ENCODE measurements around the gene ARID5B.
A peak's percentile ranks its signal among the peaks of the same experiment; 100 is the strongest.
"Not testable (repeated sequence)": the region's sequence is repeated elsewhere in the genome, so short reads cannot be mapped to it uniquely, and the experiment has no call there.

Gene ARID5B

DNA sequence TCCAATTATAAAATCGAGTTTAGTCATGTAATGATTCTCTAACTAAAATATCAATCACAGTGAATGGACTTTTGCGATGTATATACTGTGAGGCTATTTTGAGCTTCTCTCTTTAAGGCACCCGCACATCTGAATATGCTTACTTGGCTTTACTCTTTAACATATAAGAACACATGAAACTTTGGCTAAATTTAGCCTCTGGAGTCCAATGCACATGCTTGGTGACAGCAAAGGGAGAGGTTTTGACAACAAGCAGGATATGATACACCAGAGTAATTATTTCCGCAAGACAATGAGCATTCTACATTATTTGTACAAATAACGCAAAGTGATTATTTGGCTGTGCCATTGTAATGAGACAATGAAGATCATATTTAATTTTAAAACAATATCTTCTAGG lies 72.4 kb downstream of the ARID5B start:
- peak; percentile 56 for DNase-seq (ENCODE audit: low read depth)
- H3K4me3 ChIP-seq (replicated peaks; ENCODE audit: low read depth, low read length) = no peak overlapping the region
- TF ChIP-seq, protein P1, sequence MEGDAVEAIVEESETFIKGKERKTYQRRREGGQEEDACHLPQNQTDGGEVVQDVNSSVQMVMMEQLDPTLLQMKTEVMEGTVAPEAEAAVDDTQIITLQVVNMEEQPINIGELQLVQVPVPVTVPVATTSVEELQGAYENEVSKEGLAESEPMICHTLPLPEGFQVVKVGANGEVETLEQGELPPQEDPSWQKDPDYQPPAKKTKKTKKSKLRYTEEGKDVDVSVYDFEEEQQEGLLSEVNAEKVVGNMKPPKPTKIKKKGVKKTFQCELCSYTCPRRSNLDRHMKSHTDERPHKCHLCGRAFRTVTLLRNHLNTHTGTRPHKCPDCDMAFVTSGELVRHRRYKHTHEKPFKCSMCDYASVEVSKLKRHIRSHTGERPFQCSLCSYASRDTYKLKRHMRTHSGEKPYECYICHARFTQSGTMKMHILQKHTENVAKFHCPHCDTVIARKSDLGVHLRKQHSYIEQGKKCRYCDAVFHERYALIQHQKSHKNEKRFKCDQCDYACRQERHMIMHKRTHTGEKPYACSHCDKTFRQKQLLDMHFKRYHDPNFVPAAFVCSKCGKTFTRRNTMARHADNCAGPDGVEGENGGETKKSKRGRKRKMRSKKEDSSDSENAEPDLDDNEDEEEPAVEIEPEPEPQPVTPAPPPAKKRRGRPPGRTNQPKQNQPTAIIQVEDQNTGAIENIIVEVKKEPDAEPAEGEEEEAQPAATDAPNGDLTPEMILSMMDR (IDR thresholded peaks at IDR 0.05; ENCODE audit: low read length, missing control alignments) = no peak

DNA sequence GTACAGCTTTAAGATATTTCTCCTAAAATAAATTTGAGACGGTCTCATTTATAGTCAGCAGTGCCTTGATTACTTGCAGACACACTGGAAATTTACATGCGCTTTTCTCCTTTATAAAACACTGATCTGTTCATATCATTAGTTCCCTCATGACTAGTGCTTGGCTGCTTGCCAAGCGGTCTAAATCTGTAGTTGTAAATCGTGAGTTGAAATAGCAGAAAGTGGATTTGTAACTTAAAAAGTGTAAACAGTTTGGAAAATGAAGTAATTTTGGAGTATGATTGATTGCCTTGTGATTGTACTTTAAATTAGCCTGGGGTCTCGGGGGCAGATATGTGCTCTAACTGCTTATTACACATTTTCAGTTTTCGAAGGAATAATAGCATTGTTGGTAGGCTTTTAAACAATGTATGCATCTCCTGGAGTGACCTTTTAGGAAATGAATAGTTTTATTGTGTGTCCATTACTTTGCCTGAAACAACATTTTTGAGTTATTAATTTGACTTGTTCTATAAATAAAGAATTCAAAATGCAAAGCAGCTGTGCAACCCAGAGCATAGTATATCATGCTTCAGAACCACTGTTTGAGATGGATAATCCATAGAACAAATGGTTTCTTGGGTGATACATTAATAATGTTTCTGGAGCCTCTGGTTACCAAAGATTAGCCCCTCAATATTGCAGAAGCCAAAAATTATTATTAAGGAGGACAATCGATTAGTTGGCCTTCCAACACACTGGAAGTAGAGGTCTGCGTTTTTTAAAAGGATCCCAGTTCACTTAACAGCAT lies 73.3 kb downstream of the ARID5B start:
- TF ChIP-seq, protein P1 (IDR thresholded peaks at IDR 0.05; ENCODE audit: low read length, missing control alignments) = no peak
- peak overlapping the region; percentile 7 for H3K4me3 ChIP-seq (replicated peaks; ENCODE audit: low read depth, low read length)
- DNase-seq (ENCODE audit: low read depth) = peak; percentile 70

DNA sequence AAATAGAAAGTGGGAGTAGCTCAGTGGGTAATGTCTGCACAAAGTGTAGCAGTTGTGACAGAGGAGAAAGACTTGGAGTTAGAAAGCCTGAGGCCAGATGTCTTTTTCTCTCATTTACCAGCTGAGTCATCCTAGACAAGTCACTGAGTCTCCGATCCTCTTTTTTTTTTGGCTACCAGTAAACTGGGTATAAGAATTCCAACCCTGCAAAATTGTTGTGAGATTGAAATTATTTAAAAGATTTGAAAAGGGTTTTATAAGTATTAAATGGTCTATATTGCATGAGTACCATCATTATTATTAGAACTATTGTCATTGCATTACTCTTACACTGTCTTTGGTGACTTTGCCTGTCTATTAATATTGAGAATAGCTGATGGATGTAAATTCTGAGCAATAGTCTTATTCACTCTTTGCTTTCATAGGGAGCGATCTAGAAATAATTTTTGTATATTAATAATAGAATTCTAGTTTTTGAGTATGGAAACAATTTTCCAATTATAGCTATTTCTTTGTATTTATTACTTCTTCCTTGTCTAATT lies 74.0 kb downstream of the ARID5B start:
- DNase-seq (ENCODE audit: low read depth) = peak; percentile 78
- H3K4me3 ChIP-seq (replicated peaks; ENCODE audit: low read depth, low read length) = no peak overlapping the region
- TF ChIP-seq, protein P1 (IDR thresholded peaks at IDR 0.05; ENCODE audit: low read length, missing control alignments) = no peak

DNA sequence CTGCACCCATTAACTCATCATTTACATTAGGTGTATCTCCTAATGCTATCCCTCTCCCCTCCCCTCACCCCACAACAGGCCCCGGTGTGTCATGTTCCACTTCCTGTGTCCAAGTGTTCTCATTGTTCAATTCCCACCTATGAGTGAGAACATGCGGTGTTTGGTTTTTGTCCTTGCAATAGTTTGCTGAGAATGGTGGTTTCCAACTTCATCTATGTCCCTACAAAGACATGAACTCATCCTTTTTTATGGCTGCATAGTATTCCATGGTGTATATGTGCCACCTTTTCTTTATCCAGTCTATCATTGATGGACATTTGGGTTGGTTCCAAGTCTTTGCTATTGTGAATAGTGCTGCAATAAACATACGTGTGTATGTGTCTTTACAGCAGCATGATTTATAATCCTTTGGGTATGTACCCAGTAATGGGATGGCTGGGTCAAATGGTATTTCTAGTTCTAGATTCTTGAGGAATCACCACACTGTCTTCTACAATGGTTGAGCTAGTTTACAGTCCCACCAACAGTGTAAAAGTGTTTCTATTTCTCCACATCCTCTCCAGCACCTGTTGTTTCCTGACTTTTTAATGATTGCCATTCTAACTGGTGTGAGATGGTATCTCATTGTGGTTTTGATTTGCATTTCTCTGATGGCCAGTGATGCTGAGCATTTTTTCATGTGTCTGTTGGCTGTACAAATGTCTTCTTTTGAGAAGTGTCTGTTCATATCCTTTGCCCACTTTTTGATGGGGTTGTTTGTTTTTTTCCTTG lies 75.6 kb downstream of the ARID5B start:
- DNase-seq (ENCODE audit: low read depth); H3K4me3 ChIP-seq (replicated peaks; ENCODE audit: low read depth, low read length): not testable (repeated sequence)

DNA sequence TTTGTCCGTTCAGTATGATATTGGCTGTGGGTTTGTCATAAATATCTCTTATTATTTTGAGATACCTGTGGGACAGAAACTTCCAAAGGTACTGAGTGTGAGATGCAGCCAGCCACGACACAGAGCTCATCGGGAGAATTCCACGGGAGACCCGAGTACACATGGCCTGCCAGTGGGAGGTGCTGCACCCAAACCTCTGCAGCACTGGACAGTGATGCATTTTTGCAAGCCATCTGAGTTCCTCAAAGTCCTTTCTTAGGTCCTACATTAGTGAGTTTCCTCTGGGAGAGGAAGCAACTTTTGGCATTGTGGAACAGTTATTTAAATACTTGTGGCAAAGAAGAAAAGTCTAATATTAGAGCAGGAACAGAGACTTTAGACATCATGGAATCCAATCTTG lies 77.5 kb downstream of the ARID5B start:
- TF ChIP-seq, protein P1 (IDR thresholded peaks at IDR 0.05; ENCODE audit: low read length, missing control alignments) = peak; percentile 2
- H3K4me3 ChIP-seq (replicated peaks; ENCODE audit: low read depth, low read length) = no peak overlapping the region
- no peak for DNase-seq (ENCODE audit: low read depth)

DNA sequence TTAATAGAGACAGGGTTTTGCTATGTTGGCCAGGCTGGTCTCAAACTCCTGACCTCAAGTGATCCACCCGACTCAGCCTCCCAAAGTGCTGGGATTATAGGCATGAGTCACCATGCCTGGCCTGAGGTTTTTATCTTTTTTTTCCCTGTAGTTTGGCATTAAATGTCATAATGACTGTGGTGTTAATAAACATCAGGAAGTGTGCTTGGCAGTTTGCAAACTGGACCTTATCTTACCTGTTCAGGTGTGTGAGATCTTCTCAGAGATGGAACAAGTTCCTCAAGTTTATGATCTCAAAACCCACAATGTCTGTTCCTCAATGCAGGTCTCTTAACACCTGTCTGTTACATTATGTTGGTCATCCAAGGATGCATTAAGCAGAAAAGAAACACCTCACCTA lies 80.0 kb downstream of the ARID5B start:
- TF ChIP-seq, protein P1 (IDR thresholded peaks at IDR 0.05; ENCODE audit: low read length, missing control alignments) = no peak
- DNase-seq (ENCODE audit: low read depth) = no peak
- no peak overlapping the region for H3K4me3 ChIP-seq (replicated peaks; ENCODE audit: low read depth, low read length)

DNA sequence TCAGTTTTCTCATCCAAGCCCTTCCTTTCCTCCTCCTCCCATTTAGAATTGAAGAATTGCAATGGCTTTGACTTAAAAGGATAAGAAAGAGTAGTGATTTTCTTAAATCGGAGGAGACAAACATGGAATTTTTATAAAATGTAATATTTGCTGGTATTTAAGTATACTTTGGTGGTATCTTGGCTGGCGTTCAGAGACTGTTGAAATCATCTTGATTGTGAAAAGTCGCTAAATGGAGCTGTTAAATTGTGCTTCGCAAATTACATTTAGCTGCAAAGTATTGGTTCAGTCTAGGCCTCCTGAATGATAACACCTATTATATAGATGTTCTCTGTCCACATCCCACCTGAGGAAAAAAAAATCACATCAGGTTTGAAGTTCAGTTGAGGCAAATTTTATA lies 81.8 kb downstream of the ARID5B start:
- TF ChIP-seq, protein P1 (IDR thresholded peaks at IDR 0.05; ENCODE audit: low read length, missing control alignments) = no peak
- no peak overlapping the region for H3K4me3 ChIP-seq (replicated peaks; ENCODE audit: low read depth, low read length)
- no peak for DNase-seq (ENCODE audit: low read depth)
